H1 (cell line): ENCODE data around the gene BSPH1. TPM values are rescaled to one million over a fixed set of nuclear protein-coding genes. Genes with fewer than 3 reads are reported as not detected.

Experiments
- FOSL1 ChIP-seq: IDR thresholded peaks from 2 replicates; pipeline ENCODE4 v1.6.1; 2011; ENCODE audit warnings: mild to moderate bottlenecking, low read depth, low read length, moderate library complexity; ENCODE audit not compliant: insufficient read depth
- GABPA ChIP-seq: IDR thresholded peaks from 2 replicates; pipeline ENCODE4 v1.6.1; 2011; ENCODE audit warnings: mild to moderate bottlenecking, low read length, moderate library complexity, borderline replicate concordance; ENCODE audit not compliant: insufficient read depth
- JUN ChIP-seq: IDR thresholded peaks from 2 replicates; pipeline ENCODE4 v1.6.1; 2011; ENCODE audit warnings: low read depth, mild to moderate bottlenecking, improper control_type of control experiment, low read length
- JUND ChIP-seq: IDR thresholded peaks from 2 replicates; pipeline ENCODE4 v1.6.1; 2011; ENCODE audit warnings: mild to moderate bottlenecking, improper control_type of control experiment, low read length
- POU5F1 ChIP-seq: IDR thresholded peaks from 2 replicates; pipeline ENCODE4 v1.6.1; 2011; ENCODE audit warnings: low read depth, mild to moderate bottlenecking, low read length, moderate library complexity
- RAD21 ChIP-seq, 2 experiments: IDR thresholded peaks in 1 of 2; conservative IDR thresholded peaks in 1 of 2; 2 replicates each; pipeline ENCODE4 v1.6.1; 2011; ENCODE audit warnings: low read depth in 2 of 2, low read length in 2 of 2, improper control_type of control experiment in 1 of 2, inconsistent platforms in 1 of 2, mild to moderate bottlenecking in 1 of 2, moderate library complexity in 1 of 2
- SAP30 ChIP-seq: fragments of 300-600 bp; sonication (generic); IDR thresholded peaks from 2 replicates; pipeline ENCODE4 v1.7.1; 2012; ENCODE audit warnings: low read length, moderate library complexity, mild to moderate bottlenecking, inconsistent platforms; ENCODE audit not compliant: insufficient read depth, insufficient replicate concordance
- SP2 ChIP-seq: IDR thresholded peaks from 2 replicates; pipeline ENCODE4 v1.6.1; 2012; ENCODE audit warnings: mild to moderate bottlenecking, low read length, inconsistent platforms
- TAF1 ChIP-seq: IDR thresholded peaks from 2 replicates; pipeline ENCODE4 v1.6.1; 2011; ENCODE audit warnings: mild to moderate bottlenecking, low read depth, low read length
- YY1 ChIP-seq: IDR thresholded peaks from 2 replicates; pipeline ENCODE4 v1.6.1; 2011; ENCODE audit warnings: low read depth, mild to moderate bottlenecking, low read length
- polyA plus RNA-seq, 7 experiments: library from polyadenylated mRNA; depleted of rRNA in 3 of 7; stranded (reverse) in 5 of 7; unstranded in 2 of 7; fragments of >200 nt in 5 of 7; fragments of 200-250 nt in 2 of 7; gene quantifications; 1 replicate in 5 of 7; 2 replicates in 1 of 7; 4 replicates in 1 of 7; pipeline versions ENCODE4 v1.2.1 to v1.2.3, GENCODE V29; 2011 to 2013; ENCODE audit warnings: missing spikeins in 2 of 7, mixed read lengths in 2 of 7
- total RNA-seq: library from RNA; stranded (reverse); fragmentation: NEBNext Ultra II Directional; extraction: Animal tissue kit (Norgen Biotek cat#: 25700); gene quantifications from 2 replicates; pipeline ENCODE4 v1.2.1, GENCODE V29; 2021

BSPH1 gene
- total and polyA plus RNA-seq, 2 of the 8 experiments (the other 6 are each of a cell fraction or from before 2014, with no cell fraction given) = not detected

- TF ChIP-seq RAD21 (IDR thresholded peaks at IDR 0.05 in 1 of 2, conservative IDR thresholded peaks at IDR 0.05 in 1 of 2; ENCODE audit: low read depth in 2 of 2, low read length in 2 of 2) = no peak
- TF ChIP-seq TAF1 = no peak
- no peak for TF ChIP-seq SP2
- no peak for TF ChIP-seq GABPA
- TF ChIP-seq SAP30 = no peak
- TF ChIP-seq YY1 = no peak
- no peak for TF ChIP-seq JUN
- TF ChIP-seq JUND = no peak
- no peak for TF ChIP-seq FOSL1
- no peak for TF ChIP-seq POU5F1
Observed at GRCh38 chr19:48025480-48025879, 33.5 kb upstream of the BSPH1 start (continued).
